Measurements from ENCODE around the gene PAIP2.

PAIP2 gene

DNA sequence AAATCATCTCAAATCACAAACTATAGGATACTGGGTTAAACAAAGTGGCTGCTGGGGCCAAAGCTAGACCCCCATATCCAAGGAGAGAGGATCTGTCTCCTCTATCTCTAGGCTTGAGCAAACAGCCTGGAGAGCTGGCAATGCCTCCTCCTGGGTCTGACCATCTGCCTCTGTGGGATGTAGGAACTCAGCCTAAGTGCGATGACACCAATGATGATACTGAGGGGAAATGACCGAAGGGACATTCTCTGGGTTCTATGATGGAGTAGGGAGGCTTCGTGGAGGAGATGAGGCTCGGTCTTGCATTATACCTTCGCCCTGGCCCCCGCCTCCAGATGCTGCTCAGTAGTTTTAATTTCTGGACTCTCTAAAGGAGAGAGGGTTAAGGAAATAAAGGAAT, 71.5 kb downstream of the PAIP2 start:
- H2BK15ac ChIP-seq (ENCODE audit: low read depth, poor library complexity, severe bottlenecking), result no peak overlapping the region
- H3K27me3 ChIP-seq (ENCODE audit: control insufficient read depth in 1 of 2, insufficient read depth in 1 of 2, low read length in 2 of 2), result no peaks in the 10 kb centered on the region
- peaks cover 26 to 43% of the 10 kb centered on the region in 2 experiments for H3K36me3 ChIP-seq (ENCODE audit: control insufficient read depth in 1 of 2, insufficient read depth in 2 of 2, low read depth in 1 of 2, low read length in 2 of 2)
- H2BK5ac ChIP-seq (ENCODE audit: low read depth, low read length, poor library complexity, severe bottlenecking), result no peak overlapping the region
- no peak overlapping the region for H3K9ac ChIP-seq (ENCODE audit: low read length)
- no peak overlapping the region for H3K18ac ChIP-seq (ENCODE audit: low read depth in 1 of 2, low read length in 2 of 2)
- H3K9me3 ChIP-seq (ENCODE audit: control insufficient read depth, low read length), result no peaks in the 10 kb centered on the region
- H3K4me2 ChIP-seq (ENCODE audit: low read length, poor library complexity, severe bottlenecking), result no peak overlapping the region
- H3K79me1 ChIP-seq (replicated peaks; ENCODE audit: low read length, poor library complexity, severe bottlenecking), result peaks cover 1% of the 10 kb centered on the region
- H3K4ac ChIP-seq (ENCODE audit: low read depth in 1 of 2, low read length in 2 of 2), result no peak overlapping the region
- no peak overlapping the region for H3K14ac ChIP-seq (ENCODE audit: low read length in 2 of 2)
- H4K91ac ChIP-seq (ENCODE audit: low read length), result no peak overlapping the region
- H2BK120ac ChIP-seq (ENCODE audit: low read depth, low read length), result no peak overlapping the region
- DNase-seq, result no peak
- no peak overlapping the region for H4K8ac ChIP-seq (ENCODE audit: low read length)
- H2BK12ac ChIP-seq (ENCODE audit: low read length in 2 of 2), result no peak overlapping the region
- no peak overlapping the region for H2AK5ac ChIP-seq (ENCODE audit: low read length, severe bottlenecking)
- no peak overlapping the region for H3K23ac ChIP-seq (ENCODE audit: low read length in 2 of 2)
- H3K4me3 ChIP-seq (ENCODE audit: insufficient read depth in 1 of 2, low read depth in 1 of 2, low read length in 2 of 2), result no peak overlapping the region
- peaks cover 8% of the 10 kb centered on the region for H3K4me1 ChIP-seq (ENCODE audit: control insufficient read depth, insufficient read depth, low read depth, low read length)
- no peak overlapping the region for H3K27ac ChIP-seq (ENCODE audit: low read length, poor library complexity, severe bottlenecking)
- no peak overlapping the region for H2AFZ ChIP-seq (ENCODE audit: low read depth, low read length)
- WGBS, result 100% methylated on average over 6 of the region's 6 CpGs

DNA sequence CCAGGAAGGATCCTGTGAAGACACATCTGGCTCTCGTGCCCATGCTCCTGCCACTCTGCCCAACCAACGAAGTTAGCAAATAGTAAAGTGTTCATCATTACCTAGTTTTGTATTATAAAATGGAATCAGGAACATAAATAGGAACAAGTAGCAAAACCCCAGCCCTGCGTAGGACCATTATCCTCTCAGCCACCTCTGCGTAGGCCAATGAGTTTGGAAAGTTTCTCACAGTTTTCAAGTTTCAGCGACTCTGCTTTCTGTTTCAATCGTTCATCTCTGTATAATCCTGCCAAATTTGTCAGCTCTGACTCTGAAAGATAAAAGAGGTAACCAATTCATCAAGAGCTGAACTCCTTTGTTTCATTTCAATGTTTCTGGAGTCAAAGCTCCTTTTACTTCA, 72.3 kb downstream of the PAIP2 start:
- Histone ChIP-seq H2AFZ (ENCODE audit: low read depth, low read length) (no peak overlapping the region), H3K4me2 (ENCODE audit: low read length, poor library complexity, severe bottlenecking) (no peak overlapping the region), H3K4me1 (ENCODE audit: control insufficient read depth, insufficient read depth, low read depth, low read length) (peaks cover 8% of the 10 kb centered on the region), H3K27ac (ENCODE audit: low read length, poor library complexity, severe bottlenecking) (no peak overlapping the region), H2BK120ac (ENCODE audit: low read depth, low read length) (no peak overlapping the region), H3K4me3 (ENCODE audit: insufficient read depth in 1 of 2, low read depth in 1 of 2, low read length in 2 of 2) (no peak overlapping the region), H3K18ac (ENCODE audit: low read depth in 1 of 2, low read length in 2 of 2) (no peak overlapping the region), H3K23ac (ENCODE audit: low read length in 2 of 2) (no peak overlapping the region), H3K27me3 (ENCODE audit: control insufficient read depth in 1 of 2, insufficient read depth in 1 of 2, low read length in 2 of 2) (no peaks in the 10 kb centered on the region), H3K36me3 (ENCODE audit: control insufficient read depth in 1 of 2, insufficient read depth in 2 of 2, low read depth in 1 of 2, low read length in 2 of 2) (peaks cover 28 to 51% of the 10 kb centered on the region in 2 experiments), H2AK5ac (ENCODE audit: low read length, severe bottlenecking) (no peak overlapping the region), H4K91ac (ENCODE audit: low read length) (no peak overlapping the region), H4K8ac (ENCODE audit: low read length) (no peak overlapping the region), H3K9me3 (ENCODE audit: control insufficient read depth, low read length) (no peaks in the 10 kb centered on the region), H2BK15ac (ENCODE audit: low read depth, poor library complexity, severe bottlenecking) (no peak overlapping the region), H3K79me1 (replicated peaks; ENCODE audit: low read length, poor library complexity, severe bottlenecking) (peaks cover 1% of the 10 kb centered on the region), H3K4ac (ENCODE audit: low read depth in 1 of 2, low read length in 2 of 2) (no peak overlapping the region), H3K9ac (ENCODE audit: low read length) (no peak overlapping the region), H2BK12ac (ENCODE audit: low read length in 2 of 2) (no peak overlapping the region), H2BK5ac (ENCODE audit: low read depth, low read length, poor library complexity, severe bottlenecking) (no peak overlapping the region), H3K14ac (ENCODE audit: low read length in 2 of 2) (no peak overlapping the region)
- no peak for DNase-seq
- 95% methylated on average over 4 of the region's 6 CpGs for WGBS

DNA sequence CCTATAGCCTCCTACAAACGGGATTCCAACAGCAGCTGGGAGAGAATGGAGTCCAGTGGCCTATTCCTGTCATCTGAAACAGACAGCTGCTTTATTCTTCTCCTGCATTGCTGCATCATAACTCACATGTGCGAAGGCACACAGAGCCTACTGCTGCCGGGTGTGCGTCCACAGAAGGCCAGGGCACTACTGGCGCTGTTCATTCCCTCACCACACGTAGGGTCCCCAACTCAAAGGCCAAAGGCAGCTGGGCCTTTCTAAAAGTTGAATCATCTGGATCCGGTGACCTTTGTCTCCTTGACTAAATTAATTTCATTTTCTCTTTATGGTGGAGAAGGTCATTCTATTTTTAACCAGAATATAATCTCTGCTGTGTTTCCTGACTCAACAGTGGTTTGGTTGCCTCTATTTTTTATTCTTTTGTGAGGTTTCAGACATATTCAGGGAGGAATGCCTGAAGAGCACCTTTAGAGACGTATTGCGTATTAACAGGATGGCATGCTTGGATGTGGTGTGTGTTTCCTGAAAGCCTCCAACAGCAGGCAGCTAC, 73.0 kb downstream of the PAIP2 start:
- Histone ChIP-seq H3K4me3 (ENCODE audit: insufficient read depth in 1 of 2, low read depth in 1 of 2, low read length in 2 of 2) (no peak overlapping the region), H2BK5ac (ENCODE audit: low read depth, low read length, poor library complexity, severe bottlenecking) (no peak overlapping the region), H2AFZ (ENCODE audit: low read depth, low read length) (no peak overlapping the region), H2BK15ac (ENCODE audit: low read depth, poor library complexity, severe bottlenecking) (no peak overlapping the region), H3K9ac (ENCODE audit: low read length) (no peak overlapping the region), H4K8ac (ENCODE audit: low read length) (no peak overlapping the region), H3K36me3 (ENCODE audit: control insufficient read depth in 1 of 2, insufficient read depth in 2 of 2, low read depth in 1 of 2, low read length in 2 of 2) (peaks cover 34 to 58% of the 10 kb centered on the region in 2 experiments), H3K23ac (ENCODE audit: low read length in 2 of 2) (no peak overlapping the region), H2AK5ac (ENCODE audit: low read length, severe bottlenecking) (no peak overlapping the region), H3K4ac (ENCODE audit: low read depth in 1 of 2, low read length in 2 of 2) (no peak overlapping the region), H4K91ac (ENCODE audit: low read length) (no peak overlapping the region), H3K18ac (ENCODE audit: low read depth in 1 of 2, low read length in 2 of 2) (no peak overlapping the region), H3K27ac (ENCODE audit: low read length, poor library complexity, severe bottlenecking) (no peak overlapping the region), H2BK120ac (ENCODE audit: low read depth, low read length) (no peak overlapping the region), H3K14ac (ENCODE audit: low read length in 2 of 2) (peak overlapping the region in 1 of 2 experiments; percentile 44), H3K4me2 (ENCODE audit: low read length, poor library complexity, severe bottlenecking) (no peak overlapping the region), H2BK12ac (ENCODE audit: low read length in 2 of 2) (no peak overlapping the region), H3K79me1 (replicated peaks; ENCODE audit: low read length, poor library complexity, severe bottlenecking) (peaks cover 1% of the 10 kb centered on the region), H3K9me3 (ENCODE audit: control insufficient read depth, low read length) (no peaks in the 10 kb centered on the region), H3K27me3 (ENCODE audit: control insufficient read depth in 1 of 2, insufficient read depth in 1 of 2, low read length in 2 of 2) (no peaks in the 10 kb centered on the region), H3K4me1 (ENCODE audit: control insufficient read depth, insufficient read depth, low read depth, low read length) (peaks cover 8% of the 10 kb centered on the region)
- WGBS, result 96% methylated on average over 8 of the region's 9 CpGs
- DNase-seq, result no peak

DNA sequence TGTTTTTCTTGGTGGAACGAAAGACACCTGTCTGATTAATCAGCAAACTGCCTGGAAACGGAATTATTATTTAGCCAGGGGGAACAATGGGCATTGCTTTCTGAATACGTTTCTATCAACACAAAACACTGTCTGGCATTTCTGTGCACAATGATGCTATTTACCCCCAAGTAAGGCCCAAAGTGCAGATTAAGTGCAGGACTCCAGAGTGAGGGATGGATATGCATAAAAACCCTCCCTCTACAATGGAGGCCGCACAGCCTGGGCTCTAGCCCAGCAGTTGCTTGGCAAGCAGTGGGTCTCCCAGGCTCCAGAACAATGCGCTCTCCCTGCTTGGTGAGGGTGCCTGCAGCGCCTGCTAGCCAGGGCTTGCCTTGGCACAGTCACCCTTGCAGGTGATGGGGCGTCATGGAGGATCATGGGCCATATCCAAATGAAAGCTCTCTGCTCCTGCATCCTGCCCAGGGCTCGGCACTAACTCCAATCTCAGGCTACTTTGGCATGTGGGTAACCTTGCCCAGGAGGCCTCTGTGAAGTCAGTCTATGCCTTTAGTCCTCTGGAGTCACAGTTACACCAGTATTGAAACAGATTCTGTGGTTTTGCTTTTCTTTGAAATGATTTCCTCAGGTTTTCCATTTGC, 73.7 kb downstream of the PAIP2 start:
- no peak overlapping the region for H3K27ac ChIP-seq (ENCODE audit: low read length, poor library complexity, severe bottlenecking)
- no peak overlapping the region for H3K4me2 ChIP-seq (ENCODE audit: low read length, poor library complexity, severe bottlenecking)
- no peak overlapping the region for H4K91ac ChIP-seq (ENCODE audit: low read length)
- H2AK5ac ChIP-seq (ENCODE audit: low read length, severe bottlenecking), result no peak overlapping the region
- H3K4me1 ChIP-seq (ENCODE audit: control insufficient read depth, insufficient read depth, low read depth, low read length), result peaks cover 8% of the 10 kb centered on the region
- H3K27me3 ChIP-seq (ENCODE audit: control insufficient read depth in 1 of 2, insufficient read depth in 1 of 2, low read length in 2 of 2), result no peaks in the 10 kb centered on the region
- H3K23ac ChIP-seq (ENCODE audit: low read length in 2 of 2), result no peak overlapping the region
- no peak overlapping the region for H3K9ac ChIP-seq (ENCODE audit: low read length)
- peaks cover 37 to 65% of the 10 kb centered on the region in 2 experiments for H3K36me3 ChIP-seq (ENCODE audit: control insufficient read depth in 1 of 2, insufficient read depth in 2 of 2, low read depth in 1 of 2, low read length in 2 of 2)
- no peak overlapping the region for H2BK12ac ChIP-seq (ENCODE audit: low read length in 2 of 2)
- no peaks in the 10 kb centered on the region for H3K9me3 ChIP-seq (ENCODE audit: control insufficient read depth, low read length)
- no peak overlapping the region for H2BK120ac ChIP-seq (ENCODE audit: low read depth, low read length)
- H2BK15ac ChIP-seq (ENCODE audit: low read depth, poor library complexity, severe bottlenecking), result no peak overlapping the region
- H3K4ac ChIP-seq (ENCODE audit: low read depth in 1 of 2, low read length in 2 of 2), result no peak overlapping the region
- 96% methylated on average over 8 of the region's 8 CpGs for WGBS
- H2BK5ac ChIP-seq (ENCODE audit: low read depth, low read length, poor library complexity, severe bottlenecking), result no peak overlapping the region
- H4K8ac ChIP-seq (ENCODE audit: low read length), result no peak overlapping the region
- no peak overlapping the region for H2AFZ ChIP-seq (ENCODE audit: low read depth, low read length)
- DNase-seq, result no peak
- peak overlapping the region in 1 of 2 experiments; percentile 11 for H3K18ac ChIP-seq (ENCODE audit: low read depth in 1 of 2, low read length in 2 of 2)
- H3K14ac ChIP-seq (ENCODE audit: low read length in 2 of 2), result no peak overlapping the region
- no peak overlapping the region for H3K4me3 ChIP-seq (ENCODE audit: insufficient read depth in 1 of 2, low read depth in 1 of 2, low read length in 2 of 2)
- H3K79me1 ChIP-seq (replicated peaks; ENCODE audit: low read length, poor library complexity, severe bottlenecking), result peaks cover 1% of the 10 kb centered on the region

Measured in mesenchymal stem cell (in vitro differentiated cells and primary cell).